ENCODE results near the gene MAOA.

DNA sequence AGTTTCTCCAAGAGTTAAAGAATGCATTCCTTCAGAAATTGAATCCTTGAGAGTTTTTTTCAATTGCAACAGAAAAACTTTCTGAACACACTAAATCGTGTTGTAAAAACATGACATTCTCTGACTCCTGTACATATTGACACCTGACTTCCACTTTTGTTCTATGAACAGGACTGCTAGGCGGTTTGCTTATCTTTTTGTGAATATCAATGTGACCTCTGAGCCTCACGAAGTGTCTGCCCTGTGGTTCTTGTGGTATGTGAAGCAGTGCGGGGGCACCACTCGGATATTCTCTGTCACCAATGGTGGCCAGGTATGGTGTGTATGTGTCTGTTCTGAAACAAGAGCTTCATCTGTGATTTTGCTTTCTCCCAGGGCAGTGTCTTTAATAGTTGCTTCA lies 71.9 kb downstream of the MAOA start:
- TF ChIP-seq, protein P1, sequence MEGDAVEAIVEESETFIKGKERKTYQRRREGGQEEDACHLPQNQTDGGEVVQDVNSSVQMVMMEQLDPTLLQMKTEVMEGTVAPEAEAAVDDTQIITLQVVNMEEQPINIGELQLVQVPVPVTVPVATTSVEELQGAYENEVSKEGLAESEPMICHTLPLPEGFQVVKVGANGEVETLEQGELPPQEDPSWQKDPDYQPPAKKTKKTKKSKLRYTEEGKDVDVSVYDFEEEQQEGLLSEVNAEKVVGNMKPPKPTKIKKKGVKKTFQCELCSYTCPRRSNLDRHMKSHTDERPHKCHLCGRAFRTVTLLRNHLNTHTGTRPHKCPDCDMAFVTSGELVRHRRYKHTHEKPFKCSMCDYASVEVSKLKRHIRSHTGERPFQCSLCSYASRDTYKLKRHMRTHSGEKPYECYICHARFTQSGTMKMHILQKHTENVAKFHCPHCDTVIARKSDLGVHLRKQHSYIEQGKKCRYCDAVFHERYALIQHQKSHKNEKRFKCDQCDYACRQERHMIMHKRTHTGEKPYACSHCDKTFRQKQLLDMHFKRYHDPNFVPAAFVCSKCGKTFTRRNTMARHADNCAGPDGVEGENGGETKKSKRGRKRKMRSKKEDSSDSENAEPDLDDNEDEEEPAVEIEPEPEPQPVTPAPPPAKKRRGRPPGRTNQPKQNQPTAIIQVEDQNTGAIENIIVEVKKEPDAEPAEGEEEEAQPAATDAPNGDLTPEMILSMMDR (IDR thresholded peaks at IDR 0.05; ENCODE audit: poor library complexity) = no peak
- no peak for TF ChIP-seq EZH2 (IDR thresholded peaks at IDR 0.05; ENCODE audit: borderline replicate concordance)
- TF ChIP-seq EZH2phosphoT487 (IDR thresholded peaks at IDR 0.05; ENCODE audit: low read depth, severe bottlenecking, unreplicated experiment) = no peak
